T-helper 1 cell treated with Interleukin-12 subunit alpha and Interleukin-12 subunit beta and Interleukin-4 antibody, amounts not matched to agents 30 ng/mL and 1 ng/mL, for 36 hours (primary cell): ENCODE measurements around the gene CCR2. TPM values are rescaled to one million over a fixed set of nuclear protein-coding genes. Genes with fewer than 3 reads are reported as not detected.

Experiments
- intact Hi-C: fragments of 100-400 bp; cut with micrococcal nuclease; formaldehyde crosslinking; loops from one replicate; pipeline ENCODE4 v1.15.1; 2024
- total RNA-seq: library from RNA; stranded (reverse); gene quantifications from 2 replicates; pipeline ENCODE4 v1.2.3, GENCODE V29; 2022

CCR2 gene
- total RNA-seq, 1 donor from 2014 or later, result 80.8 TPM

DNA sequence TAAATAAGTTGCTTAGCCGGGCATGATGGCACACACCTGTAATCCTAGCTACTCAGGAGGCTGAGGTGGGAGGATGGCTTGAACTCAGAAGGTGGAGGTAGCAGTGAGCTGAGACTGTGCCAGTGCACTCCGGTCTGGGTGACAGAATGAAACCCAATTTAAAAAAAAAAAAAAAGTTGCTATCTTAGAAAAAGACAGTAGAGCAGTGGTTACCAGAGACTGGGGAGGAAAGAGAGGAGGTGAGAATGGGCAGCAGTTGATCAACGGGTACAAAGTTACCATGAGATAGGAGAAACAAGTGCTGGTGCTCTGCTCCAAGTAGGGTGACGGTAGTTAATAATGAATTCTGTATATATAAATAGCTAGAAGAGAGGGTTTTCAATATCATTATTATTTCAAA lies 821 bp upstream of the CCR2 start:
- intact Hi-C loops, result loop anchor here (1.0 kb wide), 1 partner anchor 16 kb away; no protein-coding TSS in a partner anchor

DNA sequence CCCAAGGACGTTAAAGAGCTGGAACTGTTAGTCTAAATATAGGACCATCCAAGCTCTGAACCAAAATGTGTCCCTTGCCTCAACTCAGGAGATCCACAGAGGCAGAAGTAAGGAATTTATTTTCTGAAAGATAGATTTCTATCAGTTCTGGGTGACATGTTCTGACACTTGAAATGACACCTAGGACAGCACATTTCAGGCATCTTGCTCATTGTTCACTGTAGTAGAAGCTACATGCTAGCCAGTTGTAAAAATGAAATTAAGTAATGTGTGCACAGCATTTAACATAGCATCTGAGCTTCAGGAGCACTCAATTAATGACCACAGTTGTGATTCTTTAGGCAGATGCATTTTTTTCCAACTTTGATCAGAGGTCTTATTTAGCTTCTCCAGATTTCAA lies 567 bp downstream of the CCR2 start:
- intact Hi-C loops, result no loop called here

DNA sequence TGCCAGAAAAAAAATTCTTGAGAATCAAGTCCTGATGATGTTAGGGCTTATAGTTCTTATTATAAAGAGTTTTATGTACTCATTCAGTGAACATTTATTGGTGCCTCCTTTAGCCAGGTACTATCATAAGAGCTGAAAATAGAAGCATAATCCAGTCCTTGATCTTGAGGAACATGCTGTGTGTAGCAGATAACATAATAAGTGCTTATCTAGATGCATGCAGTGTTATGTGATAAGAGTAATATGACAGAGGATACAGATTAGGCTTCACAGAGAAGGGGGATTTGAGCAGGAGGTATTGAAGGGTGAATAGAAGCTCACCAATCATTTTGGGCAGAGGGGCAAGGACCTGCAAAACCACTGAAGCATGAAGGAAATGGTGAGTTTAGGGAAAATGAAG lies 1.1 kb downstream of the CCR2 start:
- intact Hi-C loops, result no loop called here

DNA sequence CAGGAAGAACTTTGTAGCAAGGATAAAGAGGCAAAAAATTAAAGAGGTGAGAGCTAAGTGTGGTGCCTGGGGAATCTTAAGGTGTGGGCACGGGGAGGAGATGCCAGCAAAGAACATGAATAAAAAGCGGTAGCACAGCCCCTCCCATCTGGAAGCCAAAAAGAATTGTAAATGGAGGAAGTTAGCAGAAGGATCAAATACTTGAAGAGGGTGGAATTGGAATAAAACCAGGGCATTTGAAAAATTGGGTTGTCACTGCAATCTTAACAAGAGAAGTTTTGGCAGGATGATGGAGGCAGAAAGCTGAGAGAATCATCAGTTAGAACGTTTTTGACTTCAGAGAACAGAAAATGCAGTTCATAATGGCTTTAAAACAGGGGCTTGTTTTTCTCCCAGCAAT lies 2.4 kb downstream of the CCR2 start:
- intact Hi-C loops, result no loop called here

DNA sequence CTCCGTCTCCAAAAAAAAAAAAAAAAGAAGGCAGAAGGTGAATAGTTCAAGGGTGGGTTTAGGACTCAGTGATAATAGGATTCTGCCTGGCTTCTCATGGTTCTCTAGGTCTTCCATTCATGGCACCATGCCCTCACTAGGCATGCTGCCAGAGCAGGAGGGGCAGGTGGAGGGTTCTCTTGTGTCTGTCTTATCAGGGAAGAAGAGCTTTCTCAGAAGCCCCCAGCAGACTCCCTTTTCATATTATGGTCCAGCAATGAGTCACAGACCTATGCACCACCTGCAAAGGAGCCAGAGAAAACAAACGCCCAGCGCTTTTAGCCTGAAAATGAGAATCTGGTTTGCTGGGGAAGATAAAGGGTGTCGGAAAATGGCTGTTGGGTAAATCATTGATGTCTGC lies 3.0 kb downstream of the CCR2 start:
- intact Hi-C loops, result no loop called here

DNA sequence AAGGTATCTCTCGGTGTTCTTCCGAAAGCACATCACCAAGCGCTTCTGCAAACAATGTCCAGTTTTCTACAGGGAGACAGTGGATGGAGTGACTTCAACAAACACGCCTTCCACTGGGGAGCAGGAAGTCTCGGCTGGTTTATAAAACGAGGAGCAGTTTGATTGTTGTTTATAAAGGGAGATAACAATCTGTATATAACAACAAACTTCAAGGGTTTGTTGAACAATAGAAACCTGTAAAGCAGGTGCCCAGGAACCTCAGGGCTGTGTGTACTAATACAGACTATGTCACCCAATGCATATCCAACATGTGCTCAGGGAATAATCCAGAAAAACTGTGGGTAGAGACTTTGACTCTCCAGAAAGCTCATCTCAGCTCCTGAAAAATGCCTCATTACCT lies 4.6 kb downstream of the CCR2 start:
- intact Hi-C loops, result no loop called here

DNA sequence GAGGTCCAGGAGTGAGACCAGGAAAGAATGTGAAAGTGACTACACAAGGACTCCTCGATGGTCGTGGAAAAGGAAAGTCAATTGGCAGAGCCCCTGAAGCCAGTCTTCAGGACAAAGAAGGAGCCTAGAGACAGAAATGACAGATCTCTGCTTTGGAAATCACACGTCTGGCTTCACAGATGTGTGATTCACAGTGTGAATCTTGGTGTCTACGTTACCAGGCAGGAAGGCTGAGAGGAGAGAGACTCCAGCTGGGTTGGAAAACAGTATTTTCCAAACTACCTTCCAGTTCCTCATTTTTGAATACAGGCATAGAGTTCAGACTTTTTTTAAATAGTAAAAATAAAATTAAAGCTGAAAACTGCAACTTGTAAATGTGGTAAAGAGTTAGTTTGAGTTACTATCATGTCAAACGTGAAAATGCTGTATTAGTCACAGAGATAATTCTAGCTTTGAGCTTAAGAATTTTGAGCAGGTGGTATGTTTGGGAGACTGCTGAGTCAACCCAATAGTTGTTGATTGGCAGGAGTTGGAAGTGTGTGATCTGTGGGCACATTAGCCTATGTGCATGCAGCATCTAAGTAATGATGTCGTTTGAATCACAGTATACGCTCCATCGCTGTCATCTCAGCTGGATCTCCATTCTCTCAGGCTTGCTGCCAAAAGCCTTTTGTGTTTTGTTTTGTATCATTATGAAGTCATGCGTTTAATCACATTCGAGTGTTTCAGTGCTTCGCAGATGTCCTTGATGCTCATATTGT lies 6.0 kb downstream of the CCR2 start:
- intact Hi-C loops, result no loop called here

DNA sequence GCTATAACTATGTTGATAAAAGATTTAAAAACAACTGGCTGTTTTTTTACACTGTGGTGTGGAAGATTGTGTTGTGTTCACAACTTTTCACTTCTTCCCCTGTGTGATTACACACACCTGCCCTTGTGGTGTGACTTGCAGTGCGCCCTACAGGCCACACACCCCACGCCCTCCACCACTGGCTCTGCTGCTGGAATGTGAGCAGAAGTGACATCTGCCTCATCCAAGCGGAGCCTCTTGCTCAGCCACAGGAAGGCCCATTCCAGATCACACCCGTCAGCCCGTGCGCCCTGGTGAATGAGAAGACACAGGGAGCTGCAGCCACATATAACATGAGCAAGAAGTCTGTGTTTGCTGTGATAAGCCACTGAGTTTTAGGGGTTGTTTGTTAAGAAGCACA lies 7.0 kb downstream of the CCR2 start:
- intact Hi-C loops, result loop anchor here (1.0 kb wide), 1 partner anchor 8 kb away; no protein-coding TSS in a partner anchor

DNA sequence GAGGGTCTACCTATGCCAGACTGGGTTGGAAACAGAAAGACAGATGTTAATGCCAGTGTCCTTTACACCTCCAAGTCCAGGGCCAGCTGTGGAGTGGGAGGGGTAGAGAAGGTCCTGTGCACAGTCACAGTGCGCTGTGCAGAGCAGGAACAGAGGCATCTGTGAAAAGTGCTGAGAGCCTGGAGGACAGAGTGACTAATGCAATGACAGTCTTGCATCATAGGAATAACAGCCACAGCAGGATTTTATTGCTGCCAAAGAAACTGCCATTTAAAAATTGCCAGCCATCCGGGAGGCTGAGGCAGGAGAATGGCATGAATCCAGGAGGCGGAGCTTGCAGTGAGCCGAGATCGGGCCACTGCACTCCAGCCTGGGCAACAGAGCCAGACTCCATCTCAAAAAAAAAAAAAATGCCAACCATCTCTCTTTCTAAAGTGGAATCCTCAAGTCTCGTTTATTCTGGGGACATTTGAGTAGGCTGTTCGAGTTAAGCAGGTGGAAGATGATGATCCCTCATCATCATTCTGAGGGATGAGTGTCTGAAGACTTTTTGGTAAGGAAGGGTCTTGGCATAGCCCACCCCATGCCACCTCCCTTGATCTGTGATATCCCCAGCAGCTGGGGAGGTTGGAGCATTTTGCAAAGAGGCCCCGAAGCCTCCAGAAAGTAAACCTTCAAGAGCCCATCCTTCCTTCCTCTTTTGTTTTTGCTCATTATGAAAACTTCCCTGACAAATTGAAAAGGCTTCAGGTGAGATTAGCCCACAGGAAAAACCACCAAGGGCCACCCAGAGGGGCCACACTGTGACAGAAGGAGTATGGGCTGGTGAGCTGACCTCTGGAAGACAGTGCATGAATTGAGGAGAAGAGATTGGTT lies 7.7 kb downstream of the CCR2 start:
- intact Hi-C loops, result loop anchor here (1.0 kb wide), 1 partner anchor 8 kb away; no protein-coding TSS in a partner anchor

DNA sequence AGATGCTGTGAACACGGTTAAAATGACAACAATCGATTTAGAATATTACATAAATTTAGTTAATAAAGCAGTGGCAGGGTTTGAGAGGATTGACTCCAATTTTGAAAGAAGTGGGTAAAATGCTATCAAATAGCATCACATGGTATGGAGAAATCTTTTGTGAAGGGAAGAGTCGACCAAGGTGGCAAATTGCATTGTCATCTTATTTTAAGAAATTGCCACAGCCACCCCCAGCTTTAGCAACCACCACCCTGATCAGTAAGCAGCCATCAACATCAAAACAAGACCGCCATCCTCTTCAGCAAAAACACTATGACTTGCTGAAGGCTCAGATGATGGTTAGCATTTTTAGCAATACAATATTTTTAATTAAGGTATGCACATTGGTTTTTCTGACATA lies 11.1 kb downstream of the CCR2 start:
- intact Hi-C loops, result no loop called here

DNA sequence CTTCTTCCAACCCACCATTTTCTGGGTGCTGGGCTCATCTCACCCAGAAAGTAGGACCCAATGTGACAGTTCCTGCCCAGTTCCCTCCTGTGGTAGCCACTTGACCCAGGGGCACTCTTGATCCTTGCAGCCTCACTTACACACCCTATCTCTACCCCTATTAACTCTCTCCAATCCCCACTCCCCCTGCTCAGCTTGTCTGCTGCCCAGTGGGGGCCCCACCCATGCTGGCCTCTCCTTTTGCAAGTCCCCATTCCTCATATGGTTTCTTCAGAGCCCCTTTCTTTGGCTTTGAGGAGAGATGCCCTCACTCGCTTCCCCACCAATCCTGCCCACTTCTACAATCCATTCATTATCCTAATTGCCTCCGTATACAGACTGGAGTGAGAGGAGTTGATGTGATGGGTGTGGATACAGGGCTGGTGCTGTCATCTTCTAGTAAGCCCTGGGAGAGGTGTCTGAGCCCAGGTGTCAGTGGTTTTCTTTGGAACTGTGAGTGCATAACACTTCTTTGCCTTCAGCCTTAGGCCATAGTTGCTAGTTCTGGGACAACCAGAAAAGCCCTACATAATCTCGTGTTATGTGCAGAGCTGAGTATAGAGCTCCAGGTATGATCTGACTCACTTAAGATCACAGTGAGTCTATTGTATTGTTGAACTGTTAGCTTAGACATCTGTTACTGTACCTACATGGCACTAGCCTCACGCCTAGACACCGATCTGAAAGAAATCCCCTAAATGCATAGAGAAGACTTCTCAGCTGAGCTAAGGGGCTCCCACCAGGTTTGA lies 12.0 kb downstream of the CCR2 start:
- intact Hi-C loops, result no loop called here

DNA sequence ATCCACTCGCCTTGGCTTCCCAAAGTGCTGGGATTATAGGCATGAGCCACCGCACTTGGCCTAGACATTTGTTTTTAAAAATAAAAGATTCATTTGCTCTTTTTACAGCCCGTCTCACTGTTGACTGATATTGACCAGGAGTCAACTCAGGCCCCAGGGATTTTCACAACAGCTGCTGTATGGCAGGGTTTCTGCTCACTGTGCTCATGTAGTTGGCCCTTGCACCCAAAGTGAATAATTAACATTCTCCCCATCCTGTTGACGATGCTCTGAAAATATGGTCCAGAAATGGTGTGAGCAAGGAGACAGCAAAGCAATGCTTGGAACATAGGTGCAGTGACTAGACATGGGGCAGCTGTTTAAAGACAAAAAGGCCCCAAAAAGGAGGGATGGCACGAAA lies 13.9 kb downstream of the CCR2 start:
- intact Hi-C loops, result loop anchor here (1.0 kb wide), 1 partner anchor 92 kb away; no protein-coding TSS in a partner anchor

DNA sequence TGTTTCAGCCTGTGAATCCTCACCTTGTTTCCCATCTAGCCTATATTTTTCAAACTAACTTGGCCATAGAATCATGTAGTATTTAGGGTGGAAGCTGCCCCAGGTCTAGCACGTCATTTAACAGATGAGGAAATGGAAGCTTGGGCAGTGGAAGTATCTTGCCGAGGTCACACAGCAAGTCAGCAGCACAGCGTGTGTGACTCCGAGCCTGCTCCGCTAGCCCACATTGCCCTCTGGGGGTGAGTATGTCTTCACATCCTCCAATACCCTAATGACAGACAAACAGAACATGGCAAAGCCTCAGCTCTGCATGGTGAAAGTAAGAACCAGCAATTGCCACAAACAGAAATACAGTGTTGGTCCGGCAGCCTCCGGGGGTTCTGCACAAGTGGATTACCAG lies 14.7 kb downstream of the CCR2 start:
- intact Hi-C loops, result loop anchor here (1.0 kb wide), 1 partner anchor 92 kb away; no protein-coding TSS in a partner anchor

DNA sequence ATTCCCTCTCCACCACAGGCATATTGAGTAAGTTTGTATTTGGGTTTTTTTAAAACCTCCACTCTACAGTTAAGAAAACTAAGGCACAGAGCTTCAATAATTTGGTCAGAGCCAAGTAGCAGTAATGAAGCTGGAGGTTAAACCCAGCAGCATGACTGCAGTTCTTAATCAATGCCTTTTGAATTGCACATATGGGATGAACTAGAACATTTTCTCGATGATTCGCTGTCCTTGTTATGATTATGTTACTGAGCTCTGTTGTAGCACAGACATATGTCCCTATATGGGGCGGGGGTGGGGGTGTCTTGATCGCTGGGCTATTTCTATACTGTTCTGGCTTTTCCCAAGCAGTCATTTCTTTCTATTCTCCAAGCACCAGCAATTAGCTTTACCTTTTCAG lies 15.2 kb downstream of the CCR2 start:
- intact Hi-C loops, result loop anchor here (1.0 kb wide), 2 partner anchors 8 to 16 kb away; no protein-coding TSS in a partner anchor

DNA sequence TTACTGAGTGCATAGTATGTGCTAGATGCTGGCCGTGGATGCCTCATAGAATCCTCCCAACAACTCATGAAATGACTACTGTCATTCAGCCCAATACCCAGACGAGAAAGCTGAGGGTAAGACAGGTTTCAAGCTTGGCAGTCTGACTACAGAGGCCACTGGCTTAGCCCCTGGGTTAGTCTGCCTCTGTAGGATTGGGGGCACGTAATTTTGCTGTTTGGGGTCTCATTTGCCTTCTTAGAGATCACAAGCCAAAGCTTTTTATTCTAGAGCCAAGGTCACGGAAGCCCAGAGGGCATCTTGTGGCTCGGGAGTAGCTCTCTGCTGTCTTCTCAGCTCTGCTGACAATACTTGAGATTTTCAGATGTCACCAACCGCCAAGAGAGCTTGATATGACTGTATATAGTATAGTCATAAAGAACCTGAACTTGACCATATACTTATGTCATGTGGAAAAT lies 15.8 kb downstream of the CCR2 start:
- intact Hi-C loops, result loop anchor here (1.0 to 5.0 kb wide), 12 partner anchors 8 to 677 kb away; partner anchors contain the start of genes CCR1 and FYCO1

DNA sequence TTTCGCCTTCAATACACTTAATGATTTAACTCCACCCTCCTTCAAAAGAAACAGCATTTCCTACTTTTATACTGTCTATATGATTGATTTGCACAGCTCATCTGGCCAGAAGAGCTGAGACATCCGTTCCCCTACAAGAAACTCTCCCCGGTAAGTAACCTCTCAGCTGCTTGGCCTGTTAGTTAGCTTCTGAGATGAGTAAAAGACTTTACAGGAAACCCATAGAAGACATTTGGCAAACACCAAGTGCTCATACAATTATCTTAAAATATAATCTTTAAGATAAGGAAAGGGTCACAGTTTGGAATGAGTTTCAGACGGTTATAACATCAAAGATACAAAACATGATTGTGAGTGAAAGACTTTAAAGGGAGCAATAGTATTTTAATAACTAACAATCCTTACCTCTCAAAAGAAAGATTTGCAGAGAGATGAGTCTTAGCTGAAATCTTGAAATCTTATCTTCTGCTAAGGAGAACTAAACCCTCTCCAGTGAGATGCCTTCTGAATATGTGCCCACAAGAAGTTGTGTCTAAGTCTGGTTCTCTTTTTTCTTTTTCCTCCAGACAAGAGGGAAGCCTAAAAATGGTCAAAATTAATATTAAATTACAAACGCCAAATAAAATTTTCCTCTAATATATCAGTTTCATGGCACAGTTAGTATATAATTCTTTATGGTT lies 17.1 kb downstream of the CCR2 start, which contains the start of gene CCR5:
TSS of gene CCR5 (plus strand) at position 108 of the 680 bp plus-strand sequence. CDS start 1,957 bp downstream, outside the sequence.
- intact Hi-C loops, result loop anchor here (1.0 to 5.0 kb wide), 11 partner anchors 21 to 679 kb away; partner anchors contain the start of genes CCR1, CCR5AS, CCRL2 and FYCO1

DNA sequence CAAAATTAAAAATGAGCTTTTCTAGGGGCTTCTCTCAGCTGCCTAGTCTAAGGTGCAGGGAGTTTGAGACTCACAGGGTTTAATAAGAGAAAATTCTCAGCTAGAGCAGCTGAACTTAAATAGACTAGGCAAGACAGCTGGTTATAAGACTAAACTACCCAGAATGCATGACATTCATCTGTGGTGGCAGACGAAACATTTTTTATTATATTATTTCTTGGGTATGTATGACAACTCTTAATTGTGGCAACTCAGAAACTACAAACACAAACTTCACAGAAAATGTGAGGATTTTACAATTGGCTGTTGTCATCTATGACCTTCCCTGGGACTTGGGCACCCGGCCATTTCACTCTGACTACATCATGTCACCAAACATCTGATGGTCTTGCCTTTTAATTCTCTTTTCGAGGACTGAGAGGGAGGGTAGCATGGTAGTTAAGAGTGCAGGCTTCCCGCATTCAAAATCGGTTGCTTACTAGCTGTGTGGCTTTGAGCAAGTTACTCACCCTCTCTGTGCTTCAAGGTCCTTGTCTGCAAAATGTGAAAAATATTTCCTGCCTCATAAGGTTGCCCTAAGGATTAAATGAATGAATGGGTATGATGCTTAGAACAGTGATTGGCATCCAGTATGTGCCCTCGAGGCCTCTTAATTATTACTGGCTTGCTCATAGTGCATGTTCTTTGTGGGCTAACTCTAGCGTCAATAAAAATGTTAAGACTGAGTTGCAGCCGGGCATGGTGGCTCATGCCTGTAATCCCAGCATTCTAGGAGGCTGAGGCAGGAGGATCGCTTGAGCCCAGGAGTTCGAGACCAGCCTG lies 17.8 kb downstream of the CCR2 start:
- intact Hi-C loops, result loop anchor here (1.0 to 5.0 kb wide), 12 partner anchors 10 to 679 kb away; partner anchors contain the start of genes CCR5AS, CCRL2 and FYCO1

DNA sequence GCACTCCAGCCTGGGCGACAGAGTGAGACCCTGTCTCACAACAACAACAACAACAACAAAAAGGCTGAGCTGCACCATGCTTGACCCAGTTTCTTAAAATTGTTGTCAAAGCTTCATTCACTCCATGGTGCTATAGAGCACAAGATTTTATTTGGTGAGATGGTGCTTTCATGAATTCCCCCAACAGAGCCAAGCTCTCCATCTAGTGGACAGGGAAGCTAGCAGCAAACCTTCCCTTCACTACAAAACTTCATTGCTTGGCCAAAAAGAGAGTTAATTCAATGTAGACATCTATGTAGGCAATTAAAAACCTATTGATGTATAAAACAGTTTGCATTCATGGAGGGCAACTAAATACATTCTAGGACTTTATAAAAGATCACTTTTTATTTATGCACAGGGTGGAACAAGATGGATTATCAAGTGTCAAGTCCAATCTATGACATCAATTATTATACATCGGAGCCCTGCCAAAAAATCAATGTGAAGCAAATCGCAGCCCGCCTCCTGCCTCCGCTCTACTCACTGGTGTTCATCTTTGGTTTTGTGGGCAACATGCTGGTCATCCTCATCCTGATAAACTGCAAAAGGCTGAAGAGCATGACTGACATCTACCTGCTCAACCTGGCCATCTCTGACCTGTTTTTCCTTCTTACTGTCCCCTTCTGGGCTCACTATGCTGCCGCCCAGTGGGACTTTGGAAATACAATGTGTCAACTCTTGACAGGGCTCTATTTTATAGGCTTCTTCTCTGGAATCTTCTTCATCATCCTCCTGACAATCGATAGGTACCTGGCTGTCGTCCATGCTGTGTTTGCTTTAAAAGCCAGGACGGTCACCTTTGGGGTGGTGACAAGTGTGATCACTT lies 18.8 kb downstream of the CCR2 start:
- intact Hi-C loops, result loop anchor here (1.0 to 5.0 kb wide), 8 partner anchors 9 to 680 kb away; no protein-coding TSS in a partner anchor
